ENCODE data around the gene GMPR. TPM values are rescaled to one million over a fixed set of nuclear protein-coding genes. Genes with fewer than 3 reads are reported as not detected.
A peak's percentile ranks its signal among the peaks of the same experiment; 100 is the strongest.

The GMPR gene
- total RNA-seq, 6 donors from 2014 or later = 10.5 to 25.6 (median 16.4) TPM

- WGBS, 2 donors = 8 to 9% methylated on average over 33 to 34 of the region's 34 CpGs
- peak overlapping the region; percentile 62 to 83 (median 66) for H3K27ac ChIP-seq
Observed at GRCh38 chr6:16238963-16239797, 793 bp downstream of the GMPR start.

GRCh38 chr6:16239798-16240123 is 1.4 kb downstream of the GMPR start:
- peak overlapping the region in 3 of 4 donors; percentile 71 to 79 (median 71) for H3K4me3 ChIP-seq
- H3K27ac ChIP-seq = peak overlapping the region in 2 of 4 donors; percentile 48 to 83
- no peak for TF ChIP-seq EP300 (IDR thresholded peaks at IDR 0.05)
- TF ChIP-seq POLR2A (IDR thresholded peaks at IDR 0.05) = no peak
- no peak for TF ChIP-seq POLR2AphosphoS5 (IDR thresholded peaks at IDR 0.05)
- TF ChIP-seq, protein P1, sequence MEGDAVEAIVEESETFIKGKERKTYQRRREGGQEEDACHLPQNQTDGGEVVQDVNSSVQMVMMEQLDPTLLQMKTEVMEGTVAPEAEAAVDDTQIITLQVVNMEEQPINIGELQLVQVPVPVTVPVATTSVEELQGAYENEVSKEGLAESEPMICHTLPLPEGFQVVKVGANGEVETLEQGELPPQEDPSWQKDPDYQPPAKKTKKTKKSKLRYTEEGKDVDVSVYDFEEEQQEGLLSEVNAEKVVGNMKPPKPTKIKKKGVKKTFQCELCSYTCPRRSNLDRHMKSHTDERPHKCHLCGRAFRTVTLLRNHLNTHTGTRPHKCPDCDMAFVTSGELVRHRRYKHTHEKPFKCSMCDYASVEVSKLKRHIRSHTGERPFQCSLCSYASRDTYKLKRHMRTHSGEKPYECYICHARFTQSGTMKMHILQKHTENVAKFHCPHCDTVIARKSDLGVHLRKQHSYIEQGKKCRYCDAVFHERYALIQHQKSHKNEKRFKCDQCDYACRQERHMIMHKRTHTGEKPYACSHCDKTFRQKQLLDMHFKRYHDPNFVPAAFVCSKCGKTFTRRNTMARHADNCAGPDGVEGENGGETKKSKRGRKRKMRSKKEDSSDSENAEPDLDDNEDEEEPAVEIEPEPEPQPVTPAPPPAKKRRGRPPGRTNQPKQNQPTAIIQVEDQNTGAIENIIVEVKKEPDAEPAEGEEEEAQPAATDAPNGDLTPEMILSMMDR (IDR thresholded peaks at IDR 0.05) = no peak
- H3K36me3 ChIP-seq = no peaks in the 10 kb centered on the region
- DNase-seq = no peak
- 8 to 39% methylated on average over 5 of the region's 5 CpGs for WGBS, 2 donors
- H3K9me3 ChIP-seq = no peaks in the 10 kb centered on the region
- peaks cover 19 to 43% (median 27%) of the 10 kb centered on the region in 4 donors for H3K4me1 ChIP-seq
- peak in 1 of 2 donors; percentile 79 for ATAC-seq (ENCODE audit: low FRiP score in 2 of 2)
- H3K27me3 ChIP-seq = no peaks in the 10 kb centered on the region

More at GRCh38 chr6:16238963-16239797, 793 bp downstream of the GMPR start:
- TF ChIP-seq POLR2AphosphoS5 (IDR thresholded peaks at IDR 0.05) = peak in 1 of 2 donors; percentile 38
- no peak for TF ChIP-seq EP300 (IDR thresholded peaks at IDR 0.05)
- peak in 1 of 4 donors; percentile 38 for TF ChIP-seq POLR2A (IDR thresholded peaks at IDR 0.05)
- TF ChIP-seq, protein P1 (IDR thresholded peaks at IDR 0.05) = peak; percentile 47 to 78 (median 62)
- ATAC-seq (ENCODE audit: low FRiP score in 2 of 2) (peak; percentile 41 to 87), DNase-seq (peak; percentile 81 to 85)
- Histone ChIP-seq H3K9me3 (no peaks in the 10 kb centered on the region), H3K27me3 (no peaks in the 10 kb centered on the region), H3K4me1 (peaks cover 13 to 43% (median 27%) of the 10 kb centered on the region in 4 donors), H3K4me3 (peak overlapping the region; percentile 47 to 79 (median 71)), H3K36me3 (no peaks in the 10 kb centered on the region)

- DNase-seq (no peak), ATAC-seq (ENCODE audit: low FRiP score in 2 of 2) (no peak)
- TF ChIP-seq, protein P1 (IDR thresholded peaks at IDR 0.05) = no peak
- TF ChIP-seq EP300 (IDR thresholded peaks at IDR 0.05) (no peak), POLR2A (IDR thresholded peaks at IDR 0.05) (no peak), POLR2AphosphoS5 (IDR thresholded peaks at IDR 0.05) (no peak)
- Histone ChIP-seq H3K27ac (no peak overlapping the region), H3K9me3 (no peaks in the 10 kb centered on the region), H3K4me1 (peaks cover 19 to 40% (median 27%) of the 10 kb centered on the region in 4 donors), H3K27me3 (no peaks in the 10 kb centered on the region), H3K4me3 (no peak overlapping the region), H3K36me3 (no peaks in the 10 kb centered on the region)
- 91 to 92% methylated on average over 12 of the region's 12 CpGs for WGBS, 2 donors
Observed at GRCh38 chr6:16240589-16241320, 2.4 kb downstream of the GMPR start.

- DNase-seq (no peak), ATAC-seq (ENCODE audit: low FRiP score in 2 of 2) (no peak)
- Histone ChIP-seq H3K9me3 (no peaks in the 10 kb centered on the region), H3K36me3 (no peaks in the 10 kb centered on the region), H3K27ac (no peak overlapping the region), H3K4me3 (no peak overlapping the region), H3K4me1 (peaks cover 19 to 35% (median 22%) of the 10 kb centered on the region in 4 donors), H3K27me3 (no peaks in the 10 kb centered on the region)
- TF ChIP-seq, protein P1 (IDR thresholded peaks at IDR 0.05) = no peak
- TF ChIP-seq POLR2AphosphoS5 (IDR thresholded peaks at IDR 0.05) = no peak
- no peak for TF ChIP-seq POLR2A (IDR thresholded peaks at IDR 0.05)
- 92 to 95% methylated on average over 4 of the region's 4 CpGs for WGBS, 2 donors
Observed at GRCh38 chr6:16241321-16241689, 2.9 kb downstream of the GMPR start.

Measured in upper lobe of left lung (tissue), 6 donors.